ENCODE data around the gene NRAS.

NRAS gene

GRCh38 chr1:114671939-114672275 lies 44.7 kb downstream of the NRAS start:
- DNase-seq = no peak

- no peak for DNase-seq
These were observed 45.3 kb downstream of the NRAS start for GRCh38 chr1:114671011-114671938.

- peak; percentile 87 for DNase-seq
These were observed 46.2 kb downstream of the NRAS start for GRCh38 chr1:114670083-114671010.

GRCh38 chr1:114669562-114670082 lies 46.9 kb downstream of the NRAS start, which contains the start of gene DENND2C:
TSS of gene DENND2C (minus strand) at chr1:114670049. CDS start at chr1:114625984, 44,065 bp downstream.
- no peak for DNase-seq

- no peak for DNase-seq
These were observed 47.6 kb downstream of the NRAS start for GRCh38 chr1:114668784-114669561.

- no peak for DNase-seq
These were observed 48.2 kb downstream of the NRAS start for GRCh38 chr1:114668373-114668772.

- DNase-seq = no peak
These were observed 49.6 kb downstream of the NRAS start for GRCh38 chr1:114666954-114667353.

- no peak for DNase-seq
These were observed 56.3 kb downstream of the NRAS start for GRCh38 chr1:114660238-114660637.

Measured in T-helper 9 cell (primary cell).